Thyroid gland (tissue), 4 donors: Measurements from ENCODE around the gene SELENOM. TPM values are rescaled to one million over a fixed set of nuclear protein-coding genes. Genes with fewer than 3 reads are reported as not detected.

Source experiments
- DNase-seq, 2 donors: peaks; one replicate each; pipeline ENCODE4 v3.0.0-alpha.2; 2019
- H3K27ac ChIP-seq, 3 donors: fragments of 200-600 bp; sonication (generic); 1 replicate in 2 of 3; 2 replicates in 1 of 3; pipeline ENCODE4 v1.5.1; 2016 to 2019; ENCODE audit warnings: mild to moderate bottlenecking in 1 of 3, moderate library complexity in 1 of 3
- H3K27me3 ChIP-seq: fragments of 200-600 bp; sonication (generic); one replicate; pipeline ENCODE4 v1.5.1; 2019
- H3K36me3 ChIP-seq, 2 donors: fragments of 200-600 bp; sonication (generic); one replicate each; pipeline ENCODE4 v1.5.1; 2016 to 2019
- H3K4me1 ChIP-seq, 2 donors: fragments of 200-600 bp; sonication (generic); one replicate each; pipeline ENCODE4 v1.5.1; 2017 to 2019
- H3K4me3 ChIP-seq, 3 donors: fragments of 200-600 bp; sonication (generic); replicated peaks in 1 of 3; 1 replicate in 2 of 3; 2 replicates in 1 of 3; pipeline ENCODE4 v1.5.1; 2016; ENCODE audit warnings: mild to moderate bottlenecking in 1 of 3
- H3K9me3 ChIP-seq: fragments of 200-600 bp; sonication (generic); one replicate; pipeline ENCODE4 v1.5.1; 2017
- CTCF ChIP-seq, 6 experiments: fragments of 200-600 bp in 3 of 6; fragments of 450-650 bp in 3 of 6; sonication (generic) in 3 of 6; IDR thresholded peaks; one replicate each; pipeline ENCODE4 v1.5.1; 2016 to 2019; ENCODE audit warnings: antibody characterized with exemption in 6 of 6, mild to moderate bottlenecking in 2 of 6, inconsistent platforms in 1 of 6, moderate library complexity in 1 of 6
- POLR2A ChIP-seq, 2 donors: fragments of 450-650 bp; IDR thresholded peaks; one replicate each; pipeline ENCODE4 v1.6.1; 2017; ENCODE audit warnings: antibody characterized with exemption in 2 of 2, mild to moderate bottlenecking in 2 of 2, moderate library complexity in 1 of 2
- WGBS, 2 donors: methylation state at CpG; one replicate each; pipeline ENCODE4 v1.1.5; 2017; 5-methylcytosine and 5-hydroxymethylcytosine counted together
- intact Hi-C: fragments of 100-400 bp; cut with DNase I; formaldehyde crosslinking; loops from one replicate; pipeline ENCODE4 v1.15.1; 2023
- total RNA-seq, 4 donors: library from RNA; depleted of rRNA; stranded (reverse); fragments of >200 nt; gene quantifications; one replicate each; pipeline ENCODE4 v1.2.3, GENCODE V29; 2016

Gene SELENOM
- total RNA-seq, 4 donors from 2014 or later, result 208 to 501 (median 314) TPM

- Histone ChIP-seq H3K9me3 (no peaks in the 10 kb centered on the region), H3K4me1 (peaks cover 61% of the 10 kb centered on the region in 2 donors), H3K27ac (peak overlapping the region; percentile 93 to 99 (median 94)), H3K4me3 (peak overlapping the region in 1 of 3 donors; percentile 86), H3K36me3 (peaks cover 0 to 8% of the 10 kb centered on the region in 2 donors), H3K27me3 (no peaks in the 10 kb centered on the region)
- TF ChIP-seq CTCF (IDR thresholded peaks at IDR 0.05), result no peak
- no peak for TF ChIP-seq POLR2A (IDR thresholded peaks at IDR 0.05)
- intact Hi-C loops, result no loop called here
- peak in 1 of 2 donors; percentile 55 for DNase-seq
- WGBS, 2 donors, result 47 to 69% methylated on average over 5 to 7 of the region's 14 CpGs
Observed at GRCh38 chr22:31124811-31125465, 17.6 kb upstream of the SELENOM start.

- no peak for DNase-seq
- Histone ChIP-seq H3K36me3 (peaks cover 0 to 8% of the 10 kb centered on the region in 2 donors), H3K9me3 (no peaks in the 10 kb centered on the region), H3K27me3 (no peaks in the 10 kb centered on the region), H3K4me3 (peak overlapping the region; percentile 56 to 86 (median 83)), H3K4me1 (peaks cover 56 to 57% of the 10 kb centered on the region in 2 donors), H3K27ac (peak overlapping the region; percentile 93 to 99 (median 94))
- WGBS, 2 donors, result 41 to 53% methylated on average over 3 of the region's 3 CpGs
- TF ChIP-seq CTCF (IDR thresholded peaks at IDR 0.05), result no peak
- TF ChIP-seq POLR2A (IDR thresholded peaks at IDR 0.05), result no peak
- intact Hi-C loops, result no loop called here
Observed at GRCh38 chr22:31124290-31124689, 16.9 kb upstream of the SELENOM start.

- intact Hi-C loops, result no loop called here
- WGBS, 2 donors, result 55 to 60% methylated on average over 3 of the region's 4 CpGs
- TF ChIP-seq CTCF (IDR thresholded peaks at IDR 0.05) (no peak), POLR2A (IDR thresholded peaks at IDR 0.05) (no peak)
- peaks cover 51 to 52% of the 10 kb centered on the region in 2 donors for H3K4me1 ChIP-seq
- peak overlapping the region; percentile 56 to 86 (median 83) for H3K4me3 ChIP-seq
- no peaks in the 10 kb centered on the region for H3K9me3 ChIP-seq
- peaks cover 0 to 4% of the 10 kb centered on the region in 2 donors for H3K36me3 ChIP-seq
- H3K27me3 ChIP-seq, result no peaks in the 10 kb centered on the region
- H3K27ac ChIP-seq, result peak overlapping the region; percentile 93 to 99 (median 94)
- no peak for DNase-seq
Observed at GRCh38 chr22:31123292-31123602, 15.9 kb upstream of the SELENOM start.

- 4 to 23% methylated on average over 3 to 5 of the region's 10 CpGs for WGBS, 2 donors
- Histone ChIP-seq H3K27me3 (no peaks in the 10 kb centered on the region), H3K9me3 (no peaks in the 10 kb centered on the region), H3K36me3 (no peaks in the 10 kb centered on the region), H3K4me3 (peak within 1 kb of the TSS; percentile 56 to 86 (median 83)), H3K4me1 (peaks cover 45 to 47% of the 10 kb centered on the region in 2 donors), H3K27ac (peak within 1 kb of the TSS; percentile 93 to 99 (median 94))
- intact Hi-C loops, result no loop called here
- TF ChIP-seq POLR2A (IDR thresholded peaks at IDR 0.05) (peak; percentile 86 to 97), CTCF (IDR thresholded peaks at IDR 0.05) (no peak)
- DNase-seq, result peak; percentile 83 to 86
Observed at GRCh38 chr22:31122532-31123291, 15.3 kb upstream of the SELENOM start, which contains the start of gene INPP5J. Gene INPP5J, plus strand, starts transcription at chr22:31122966. Its CDS starts 49 bp downstream, at chr22:31123015.

GRCh38 chr22:31122196-31122531 is 14.8 kb upstream of the SELENOM start:
- Histone ChIP-seq H3K27me3 (no peaks in the 10 kb centered on the region), H3K9me3 (no peaks in the 10 kb centered on the region), H3K27ac (peak overlapping the region; percentile 93 to 99 (median 94)), H3K4me1 (peaks cover 40 to 41% of the 10 kb centered on the region in 2 donors), H3K4me3 (no peak overlapping the region), H3K36me3 (no peaks in the 10 kb centered on the region)
- WGBS, 2 donors, result 45 to 72% methylated on average over 2 of the region's 2 CpGs
- TF ChIP-seq CTCF (IDR thresholded peaks at IDR 0.05) (no peak), POLR2A (IDR thresholded peaks at IDR 0.05) (no peak)
- intact Hi-C loops, result no loop called here
- no peak for DNase-seq
